GM10266 (cell line): ENCODE data around the gene KLHL29.

ENCODE experiments used
- DNase-seq: peaks from one replicate; pipeline ENCODE4 v3.0.0; 2012; ENCODE audit errors: extremely low spot score
- CTCF ChIP-seq: IDR thresholded peaks from 2 replicates; pipeline ENCODE4 v1.5.1; 2012; ENCODE audit warnings: mild to moderate bottlenecking, low read depth; ENCODE audit not compliant: control insufficient read depth, insufficient read depth; ENCODE audit errors: missing control alignments

Gene KLHL29

GRCh38 chr2:23418056-23418455 is 33.1 kb downstream of the KLHL29 start:
- DNase-seq = no peak

GRCh38 chr2:23418461-23418911 is 33.5 kb downstream of the KLHL29 start:
- TF ChIP-seq CTCF = no peak
- DNase-seq = no peak

More at GRCh38 chr2:23418056-23418455, 33.1 kb downstream of the KLHL29 start:
- TF ChIP-seq CTCF = no peak

GRCh38 chr2:23419171-23420090 is 34.5 kb downstream of the KLHL29 start:
- no peak for TF ChIP-seq CTCF

GRCh38 chr2:23420091-23420839 is 35.3 kb downstream of the KLHL29 start:
- no peak for TF ChIP-seq CTCF

More at GRCh38 chr2:23419171-23420090, 34.5 kb downstream of the KLHL29 start:
- no peak for DNase-seq

DNA sequence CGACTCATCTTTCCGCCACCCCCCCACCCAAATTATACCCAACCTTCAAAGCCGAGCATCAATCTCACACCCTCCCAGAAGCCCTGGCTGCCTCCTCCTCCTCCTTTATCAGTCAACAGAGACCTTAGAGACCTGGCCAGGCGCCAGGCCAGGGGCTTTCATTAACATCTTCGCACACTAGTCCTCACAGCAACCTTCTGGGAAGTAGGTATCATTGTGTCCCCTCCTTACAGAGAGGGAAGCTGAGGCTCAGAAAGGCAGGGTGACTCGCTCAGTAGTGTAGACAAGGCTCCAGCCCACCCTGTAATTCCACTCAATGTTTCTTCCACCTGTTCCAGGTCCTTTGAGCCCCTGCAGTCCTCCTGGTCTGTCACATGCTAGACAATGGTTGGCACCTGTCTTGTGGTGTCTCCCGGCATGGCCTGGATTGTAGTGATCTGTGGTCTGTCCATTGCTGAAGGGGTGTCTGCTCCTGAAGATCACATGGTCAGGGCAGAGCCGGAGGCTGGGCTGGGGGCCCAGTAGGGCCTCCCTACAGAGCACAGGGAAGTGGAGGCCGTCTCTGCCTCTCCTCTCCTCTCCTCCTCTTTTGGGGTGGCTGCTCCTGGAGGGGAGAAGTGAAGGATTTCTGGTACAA is 36.0 kb downstream of the KLHL29 start:
- DNase-seq = no peak
- no peak for TF ChIP-seq CTCF

More at GRCh38 chr2:23420091-23420839, 35.3 kb downstream of the KLHL29 start:
- DNase-seq = no peak

DNA sequence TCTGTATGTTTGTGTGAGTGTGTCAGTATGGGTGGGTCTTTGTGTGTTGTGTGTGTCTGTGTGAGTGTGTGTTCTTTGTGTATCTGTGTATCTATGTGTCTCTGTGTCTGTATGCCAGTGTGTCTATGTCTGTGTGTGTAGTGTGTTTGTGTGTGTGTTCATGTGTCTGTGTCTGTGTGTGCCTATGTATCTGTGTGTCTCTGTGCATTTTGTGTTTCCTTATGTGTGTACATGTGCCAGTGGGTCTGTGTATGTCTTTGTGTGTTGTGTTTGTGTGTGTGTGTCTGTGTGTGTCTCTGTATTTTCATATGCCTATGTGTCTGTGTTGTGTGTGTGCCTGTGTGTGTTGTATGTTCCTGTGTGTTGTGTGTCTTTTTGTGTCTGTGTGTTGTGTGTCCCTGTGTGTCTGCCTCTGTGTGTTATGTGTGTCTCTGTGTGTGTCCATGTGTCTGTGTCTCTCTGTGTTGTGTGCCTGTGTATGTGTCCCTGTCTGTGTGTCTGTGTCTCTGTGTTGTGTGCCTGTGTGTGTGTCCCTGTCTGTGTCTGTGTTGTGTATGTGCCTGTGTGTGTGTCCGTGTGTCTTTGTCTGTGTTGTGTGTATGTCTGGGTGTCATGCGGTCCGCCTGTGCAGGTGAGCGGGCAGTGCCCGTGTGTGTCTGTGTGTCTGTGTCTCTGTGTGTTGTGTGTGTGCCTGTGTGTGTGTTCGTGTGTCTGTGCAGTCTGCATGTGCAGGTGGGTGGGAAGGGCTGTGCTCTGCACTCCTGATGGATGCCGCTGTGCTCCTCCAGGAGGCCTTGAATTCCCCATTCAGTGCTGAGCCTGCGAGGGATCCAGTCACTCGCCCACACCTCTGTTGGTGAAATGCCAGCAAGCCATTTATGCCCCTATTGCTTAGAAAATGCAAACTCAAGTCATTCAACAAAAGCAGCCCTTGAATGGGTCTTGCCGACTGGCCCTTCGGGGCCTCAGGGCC is 37.4 kb downstream of the KLHL29 start:
- DNase-seq = no peak
- TF ChIP-seq CTCF = no peak
